GM18909 (cell line): ENCODE data around the gene ERFE.

Experiments
- ATAC-seq: cut with Tn5 transposase; IDR thresholded peaks from one replicate; pipeline ENCODE4 v1.9.1; 2021; ENCODE audit warnings: mild to moderate bottlenecking; ENCODE audit not compliant: unreplicated experiment, poor library complexity

The ERFE gene

GRCh38 chr2:238125127-238125885 is 33.5 kb upstream of the ERFE start:
- no peak for ATAC-seq

- no peak for ATAC-seq
These were observed 32.4 kb upstream of the ERFE start for GRCh38 chr2:238126338-238126737.

- no peak for ATAC-seq
These were observed 32.0 kb upstream of the ERFE start for GRCh38 chr2:238126775-238127164.

GRCh38 chr2:238127165-238128060 is 31.4 kb upstream of the ERFE start:
- ATAC-seq = peak; percentile 52

- no peak for ATAC-seq
These were observed 30.7 kb upstream of the ERFE start for GRCh38 chr2:238128061-238128440.

GRCh38 chr2:238128534-238129001 is 30.2 kb upstream of the ERFE start:
- ATAC-seq = no peak

- ATAC-seq = no peak
These were observed 29.4 kb upstream of the ERFE start for GRCh38 chr2:238129166-238130010.

- no peak for ATAC-seq
These were observed 28.6 kb upstream of the ERFE start for GRCh38 chr2:238130111-238130695.

GRCh38 chr2:238130696-238131628 is 27.8 kb upstream of the ERFE start:
- ATAC-seq = no peak

GRCh38 chr2:238131761-238132462 is 26.9 kb upstream of the ERFE start:
- ATAC-seq = no peak

- no peak for ATAC-seq
These were observed 26.0 kb upstream of the ERFE start for GRCh38 chr2:238132463-238133450.

- no peak for ATAC-seq
These were observed 25.0 kb upstream of the ERFE start for GRCh38 chr2:238133499-238134392.

GRCh38 chr2:238134393-238134785 is 24.4 kb upstream of the ERFE start:
- no peak for ATAC-seq

- no peak for ATAC-seq
These were observed 23.1 kb upstream of the ERFE start for GRCh38 chr2:238135601-238136150.

GRCh38 chr2:238136820-238137537 is 21.8 kb upstream of the ERFE start:
- no peak for ATAC-seq
